ENCODE results near the gene ANOS1. TPM values are rescaled to one million over a fixed set of nuclear protein-coding genes. Genes with fewer than 3 reads are reported as not detected.

Gene ANOS1
- polyA plus RNA-seq, 1 donor from 2014 or later, result 0.72 TPM

GRCh38 chrX:8730812-8731558, 952 bp downstream of the ANOS1 start:
- peaks cover 31% of the 10 kb centered on the region for H3K27me3 ChIP-seq (ENCODE audit: insufficient read depth, low read depth, low read length)
- no peaks in the 10 kb centered on the region for H3K9me2 ChIP-seq (ENCODE audit: insufficient read depth, low read length)
- peak overlapping the region; percentile 30 for H3K4me2 ChIP-seq (ENCODE audit: low read length)
- H4K20me1 ChIP-seq (ENCODE audit: insufficient read depth), result no peaks in the 10 kb centered on the region
- H3K4me3 ChIP-seq (ENCODE audit: low read length), result peak overlapping the region; percentile 70
- H3F3A ChIP-seq (ENCODE audit: insufficient read depth, low read length, poor library complexity, severe bottlenecking), result no peaks in the 10 kb centered on the region
- peak overlapping the region; percentile 9 for H3K9ac ChIP-seq (ENCODE audit: low read length)
- H3K9me3 ChIP-seq (ENCODE audit: low read length), result no peaks in the 10 kb centered on the region
- TF ChIP-seq POLR2AphosphoS5 (IDR thresholded peaks at IDR 0.05), result no peak
- TF ChIP-seq REST (IDR thresholded peaks at IDR 0.05; ENCODE audit: borderline replicate concordance), result no peak
- TF ChIP-seq CTCF (IDR thresholded peaks at IDR 0.05; ENCODE audit: poor library complexity, severe bottlenecking), result no peak
- TF ChIP-seq SMC3 (conservative IDR thresholded peaks at IDR 0.05; ENCODE audit: poor library complexity), result no peak
- TF ChIP-seq EP300 (conservative IDR thresholded peaks at IDR 0.05; ENCODE audit: poor library complexity, severe bottlenecking), result no peak
- no peak for TF ChIP-seq MXI1 (conservative IDR thresholded peaks at IDR 0.05; ENCODE audit: poor library complexity, severe bottlenecking)
- TF ChIP-seq EZH2 (IDR thresholded peaks at IDR 0.05; ENCODE audit: borderline replicate concordance, insufficient read depth, low read length, poor library complexity, severe bottlenecking), result no peak
- no peak for TF ChIP-seq TAF1 (IDR thresholded peaks at IDR 0.05; ENCODE audit: low read depth)
- TF ChIP-seq RAD21 (conservative IDR thresholded peaks at IDR 0.05), result no peak
- no peaks in the 10 kb centered on the region for H3K79me2 ChIP-seq (replicated peaks; ENCODE audit: insufficient read depth, low read length)
- no peak overlapping the region for H3K27ac ChIP-seq (ENCODE audit: low read length)
- no peak overlapping the region for H2AFZ ChIP-seq (ENCODE audit: low read depth, low read length)
- H3K36me3 ChIP-seq (ENCODE audit: insufficient read depth, low read length), result no peaks in the 10 kb centered on the region

GRCh38 chrX:8729811-8730210, 2.1 kb downstream of the ANOS1 start:
- Histone ChIP-seq H3K27me3 (ENCODE audit: insufficient read depth, low read depth, low read length) (peaks cover 31% of the 10 kb centered on the region), H3K4me2 (ENCODE audit: low read length) (no peak overlapping the region), H3K27ac (ENCODE audit: low read length) (no peak overlapping the region), H2AFZ (ENCODE audit: low read depth, low read length) (no peak overlapping the region), H3K36me3 (ENCODE audit: insufficient read depth, low read length) (no peaks in the 10 kb centered on the region), H3K9me3 (ENCODE audit: low read length) (no peaks in the 10 kb centered on the region), H4K20me1 (ENCODE audit: insufficient read depth) (no peaks in the 10 kb centered on the region), H3K79me2 (replicated peaks; ENCODE audit: insufficient read depth, low read length) (no peaks in the 10 kb centered on the region), H3K4me3 (ENCODE audit: low read length) (peak overlapping the region; percentile 70), H3K9me2 (ENCODE audit: insufficient read depth, low read length) (no peaks in the 10 kb centered on the region), H3F3A (ENCODE audit: insufficient read depth, low read length, poor library complexity, severe bottlenecking) (no peaks in the 10 kb centered on the region), H3K9ac (ENCODE audit: low read length) (no peak overlapping the region)
- no peak for TF ChIP-seq RAD21 (conservative IDR thresholded peaks at IDR 0.05)
- TF ChIP-seq TAF1 (IDR thresholded peaks at IDR 0.05; ENCODE audit: low read depth), result no peak
- no peak for TF ChIP-seq REST (IDR thresholded peaks at IDR 0.05; ENCODE audit: borderline replicate concordance)
- no peak for TF ChIP-seq CTCF (IDR thresholded peaks at IDR 0.05; ENCODE audit: poor library complexity, severe bottlenecking)
- TF ChIP-seq POLR2AphosphoS5 (IDR thresholded peaks at IDR 0.05), result no peak
- TF ChIP-seq EP300 (conservative IDR thresholded peaks at IDR 0.05; ENCODE audit: poor library complexity, severe bottlenecking), result no peak
- no peak for TF ChIP-seq SMC3 (conservative IDR thresholded peaks at IDR 0.05; ENCODE audit: poor library complexity)
- TF ChIP-seq EZH2 (IDR thresholded peaks at IDR 0.05; ENCODE audit: borderline replicate concordance, insufficient read depth, low read length, poor library complexity, severe bottlenecking), result no peak
- no peak for TF ChIP-seq MXI1 (conservative IDR thresholded peaks at IDR 0.05; ENCODE audit: poor library complexity, severe bottlenecking)
